GM19467 (cell line): ENCODE results near the gene GRK4.
"Not testable (repeated sequence)": the region's sequence is repeated elsewhere in the genome, so short reads cannot be mapped to it uniquely, and the experiment has no call there.

Experiments used
- ATAC-seq: cut with Tn5 transposase; IDR thresholded peaks from one replicate; pipeline ENCODE4 v1.9.1; 2021; ENCODE audit warnings: mild to moderate bottlenecking, moderate library complexity; ENCODE audit not compliant: unreplicated experiment

Gene GRK4

DNA sequence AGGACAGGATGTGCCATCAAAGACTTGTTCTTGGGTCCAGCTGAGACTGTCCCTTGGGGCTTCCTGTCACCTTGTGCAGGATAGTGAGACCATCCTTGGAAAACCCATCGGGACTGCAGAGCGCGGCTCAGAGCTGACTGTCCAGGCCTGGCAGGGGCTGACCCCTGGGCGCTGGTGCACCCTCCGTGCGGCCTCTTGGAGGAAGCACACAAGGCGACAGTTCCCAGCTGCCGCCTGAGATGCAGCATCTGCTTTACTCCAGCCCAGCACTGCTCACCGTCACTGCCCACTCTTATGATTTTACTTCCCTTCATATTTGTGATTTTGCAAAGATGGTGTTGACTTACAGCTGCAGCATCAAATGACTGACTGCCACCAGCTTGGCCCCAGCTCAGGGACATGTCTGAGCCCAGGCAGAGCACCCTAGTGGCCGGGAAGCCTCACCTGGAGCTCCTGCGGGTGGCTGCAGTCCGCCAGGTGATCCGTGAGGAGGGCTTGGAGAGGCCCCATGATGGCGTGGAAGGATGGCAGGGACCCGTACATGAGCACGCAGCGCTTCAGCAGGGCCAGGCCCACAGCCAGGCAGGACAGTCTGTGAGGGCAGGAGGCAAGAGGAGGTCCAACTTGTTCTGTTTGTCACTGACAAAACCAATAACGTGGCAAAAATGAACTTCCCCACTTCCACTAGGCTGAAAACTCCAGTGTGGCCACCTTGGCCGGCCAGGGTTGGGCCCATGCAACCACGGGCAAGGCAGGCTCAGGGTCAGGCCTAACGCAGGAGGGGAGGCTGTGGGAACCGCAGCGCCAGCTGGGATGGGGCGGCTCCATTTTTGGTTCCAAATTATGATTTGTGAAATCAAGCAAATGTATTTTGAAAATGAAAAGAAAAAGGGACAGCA is 22.0 kb upstream of the GRK4 start:
- ATAC-seq = no peak

- ATAC-seq = no peak
Observed at GRCh38 chr4:2942037-2942531, 21.3 kb upstream of the GRK4 start.

DNA sequence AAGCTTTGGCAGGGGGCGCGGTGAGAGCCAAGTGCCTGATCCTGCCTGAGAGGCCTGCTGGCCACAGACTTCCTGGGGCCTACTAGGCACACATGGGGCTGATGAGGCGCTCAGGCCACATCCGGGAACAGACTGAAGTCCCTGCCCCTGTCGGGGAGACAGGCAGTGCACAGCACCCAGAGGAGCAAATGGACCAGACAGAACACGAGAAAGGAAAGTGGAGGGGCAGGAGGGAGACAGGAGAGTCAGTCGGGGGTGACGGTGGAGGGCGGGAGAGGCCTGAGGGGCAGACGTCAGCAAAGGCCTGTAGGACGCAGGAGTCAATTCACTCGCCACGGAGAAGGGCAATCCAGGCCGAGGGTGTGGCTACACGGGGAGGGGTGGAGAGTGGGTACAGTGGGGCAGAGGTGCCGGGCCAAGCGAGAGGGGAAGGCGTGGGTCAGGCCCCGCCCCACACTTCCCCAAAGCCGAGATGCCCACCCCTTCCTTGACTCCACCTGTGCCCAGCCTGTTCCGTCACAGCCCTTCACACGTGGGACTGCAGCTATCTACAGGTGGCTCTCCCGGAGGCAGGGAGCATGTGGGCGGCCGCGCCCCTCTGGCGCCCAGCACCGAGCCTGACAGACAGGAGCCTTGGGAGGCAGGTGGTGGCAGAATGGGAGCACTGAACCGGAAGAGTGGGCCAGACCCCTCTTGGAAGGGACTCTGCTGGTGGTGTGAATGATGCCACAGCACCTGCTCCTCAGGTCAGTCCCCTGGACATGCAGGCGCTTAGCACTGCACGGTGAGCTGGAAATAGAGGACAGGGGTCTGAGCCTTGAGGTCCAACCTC is 20.6 kb upstream of the GRK4 start:
- ATAC-seq = no peak

- no peak for ATAC-seq
Observed at GRCh38 chr4:2943364-2944090, 19.8 kb upstream of the GRK4 start.

DNA sequence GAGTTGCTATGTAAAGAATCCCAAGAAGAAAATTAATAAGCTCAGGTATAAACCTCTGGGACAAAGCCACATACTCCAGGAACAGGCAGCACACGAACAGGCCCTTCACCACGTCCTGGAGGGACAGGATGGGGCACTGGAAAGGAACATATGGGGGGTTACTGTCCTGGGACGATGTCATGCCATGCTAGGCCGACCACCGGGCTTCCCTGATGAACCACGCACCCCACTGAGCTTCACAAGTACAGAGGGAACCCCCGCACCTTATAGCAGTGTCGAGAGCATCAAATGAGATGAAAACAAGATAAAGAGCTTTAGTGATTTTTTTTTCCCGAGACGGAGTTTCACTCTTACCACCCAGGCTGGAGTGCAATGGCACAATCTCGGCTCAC is 19.3 kb upstream of the GRK4 start:
- no peak for ATAC-seq

DNA sequence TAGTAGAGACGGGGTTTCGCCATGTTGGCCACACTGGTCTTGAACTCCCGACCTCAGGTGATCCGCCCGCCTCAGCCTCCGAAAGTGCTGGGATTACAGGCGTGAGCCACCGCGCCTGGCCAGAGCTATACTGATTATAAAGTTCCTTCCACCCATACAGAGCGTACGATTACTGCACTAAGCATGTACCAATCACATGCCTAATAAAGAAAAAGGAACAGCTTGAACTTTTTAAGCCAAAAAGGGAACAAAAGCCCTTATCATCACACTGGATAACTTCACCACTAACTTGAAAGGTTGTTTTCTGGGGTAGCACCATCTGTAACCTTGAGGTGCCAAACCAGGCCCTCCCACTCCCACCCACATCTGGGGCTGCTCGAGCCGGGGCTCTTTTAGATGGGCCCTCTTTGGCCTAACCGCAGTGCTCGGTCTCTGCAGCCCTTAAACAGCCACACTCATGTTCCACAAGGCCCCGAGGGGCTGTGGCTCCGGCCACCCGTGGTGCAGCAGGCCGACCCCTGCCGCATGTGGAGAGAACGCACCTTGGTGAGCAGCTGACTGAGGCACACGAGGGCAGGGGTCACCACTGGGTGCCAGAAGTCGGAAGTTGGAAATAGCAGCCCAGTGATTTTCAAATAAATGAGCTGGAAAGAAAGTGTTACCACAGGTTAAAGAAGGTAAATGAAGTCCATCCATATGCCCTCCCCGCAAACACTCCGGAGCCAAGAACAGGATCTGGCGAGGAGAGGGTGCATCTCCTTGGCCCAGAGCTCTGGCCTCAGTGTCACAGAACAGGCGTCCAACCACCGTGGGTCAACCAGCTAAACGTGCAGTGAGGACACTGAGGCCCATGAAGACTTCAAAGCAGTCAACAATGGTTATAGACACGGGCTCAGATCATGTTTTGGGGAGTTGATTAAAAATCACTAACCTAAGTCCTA is 18.5 kb upstream of the GRK4 start:
- no peak for ATAC-seq

DNA sequence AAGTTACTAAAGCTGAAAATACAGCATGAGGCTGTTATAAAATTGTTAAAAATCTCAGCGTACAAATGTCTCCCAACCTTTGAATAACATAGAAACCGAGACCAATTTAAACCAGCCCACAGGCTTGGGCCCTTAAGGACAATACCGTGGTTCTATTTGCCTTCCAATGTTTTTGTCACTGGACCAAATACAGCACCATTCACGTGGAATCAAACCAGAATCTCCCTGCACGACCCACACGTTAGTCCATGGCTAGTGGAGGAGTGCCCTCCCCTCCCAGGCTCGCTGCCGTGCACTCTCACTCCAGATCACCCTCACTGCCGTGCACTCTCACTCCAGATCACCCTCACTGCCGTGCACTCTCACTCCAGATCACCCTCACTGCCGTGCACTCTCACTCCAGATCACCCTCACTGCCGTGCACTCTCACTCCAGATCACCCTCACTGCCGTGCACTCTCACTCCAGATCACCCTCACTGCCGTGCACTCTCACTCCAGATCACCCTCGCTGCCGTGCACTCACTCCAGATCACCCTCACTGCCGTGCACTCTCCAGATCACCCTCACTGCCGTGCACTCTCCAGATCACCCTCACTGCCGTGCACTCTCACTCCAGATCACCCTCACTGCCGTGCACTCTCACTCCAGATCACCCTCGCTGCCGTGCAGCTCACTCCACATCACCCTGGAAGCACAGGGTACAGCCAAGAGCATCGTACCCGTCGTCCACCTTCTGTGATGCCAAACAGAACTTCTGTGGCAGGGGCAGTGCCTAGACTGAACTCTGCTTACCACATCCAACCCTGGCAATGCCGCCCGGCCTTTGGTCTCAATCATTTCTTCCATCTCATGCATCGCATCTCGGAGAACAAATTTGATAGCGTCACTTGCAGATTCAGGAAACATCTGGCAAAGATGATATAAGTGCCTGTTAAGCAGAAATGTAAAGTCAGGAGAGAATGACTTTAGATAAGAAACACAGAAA is 17.5 kb upstream of the GRK4 start:
- not testable (repeated sequence) for ATAC-seq

GRCh38 chr4:2946812-2947600 is 16.4 kb upstream of the GRK4 start:
- no peak for ATAC-seq

DNA sequence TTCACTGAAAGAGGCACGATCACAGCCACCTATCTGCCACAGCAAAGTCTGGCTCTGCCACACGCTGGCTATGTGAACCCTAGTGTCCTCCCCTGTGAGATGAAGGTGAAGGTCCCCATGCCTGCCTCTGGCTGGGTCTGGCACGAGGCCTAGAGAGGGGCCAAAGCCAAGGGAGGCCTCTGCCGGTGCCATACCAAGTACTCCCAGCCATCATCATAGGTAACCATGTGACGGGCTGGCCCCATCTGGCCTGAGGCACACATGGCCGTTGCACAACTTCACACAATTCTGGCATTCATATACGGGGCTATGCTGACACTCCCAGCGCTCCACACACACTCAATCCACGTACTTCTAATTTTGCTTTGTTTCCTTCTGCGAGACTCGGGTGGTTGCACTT is 15.4 kb upstream of the GRK4 start:
- ATAC-seq = no peak

DNA sequence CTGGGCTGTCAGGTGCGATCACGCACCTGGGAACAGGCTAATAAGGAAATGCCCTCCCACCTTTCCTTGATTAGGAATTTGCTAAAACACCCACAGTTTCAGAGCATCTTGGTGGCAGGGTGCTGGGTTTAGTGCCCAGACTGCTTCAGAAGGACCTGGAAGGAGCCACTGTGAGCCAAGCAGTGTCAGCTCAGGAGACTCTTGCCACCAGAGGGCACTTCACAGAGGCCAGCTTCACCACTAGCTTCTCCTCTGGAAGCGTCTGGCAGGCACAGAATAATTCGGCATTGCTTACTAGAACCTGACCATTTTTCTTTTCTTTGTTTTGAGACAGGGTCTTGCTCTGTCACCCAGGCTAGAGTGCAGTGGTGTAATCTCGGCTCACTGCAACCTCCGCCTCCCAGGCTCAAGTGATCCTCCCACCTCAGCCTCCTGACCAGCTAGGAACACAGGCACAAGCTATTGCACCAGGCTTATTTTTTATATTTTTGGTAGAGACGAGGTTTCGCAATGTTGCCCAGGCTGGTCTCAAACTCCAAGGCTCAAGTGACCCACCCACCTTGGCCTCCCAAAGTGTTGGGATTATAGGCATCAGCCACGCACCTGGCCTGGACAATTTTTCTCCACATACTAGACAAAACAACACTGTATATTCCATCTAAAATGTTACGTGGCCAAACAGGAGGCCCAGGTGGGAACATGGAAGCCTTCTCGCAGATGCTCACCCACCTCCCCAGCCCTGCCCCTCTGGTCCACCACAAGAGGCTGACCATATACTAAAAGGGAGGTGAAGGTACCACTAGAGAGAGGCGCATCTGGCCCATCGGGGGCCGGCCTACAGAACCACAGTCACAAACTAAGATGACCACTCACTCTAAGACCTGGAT is 14.2 kb upstream of the GRK4 start:
- no peak for ATAC-seq

- ATAC-seq = no peak
Observed at GRCh38 chr4:2949782-2950125, 13.6 kb upstream of the GRK4 start.

DNA sequence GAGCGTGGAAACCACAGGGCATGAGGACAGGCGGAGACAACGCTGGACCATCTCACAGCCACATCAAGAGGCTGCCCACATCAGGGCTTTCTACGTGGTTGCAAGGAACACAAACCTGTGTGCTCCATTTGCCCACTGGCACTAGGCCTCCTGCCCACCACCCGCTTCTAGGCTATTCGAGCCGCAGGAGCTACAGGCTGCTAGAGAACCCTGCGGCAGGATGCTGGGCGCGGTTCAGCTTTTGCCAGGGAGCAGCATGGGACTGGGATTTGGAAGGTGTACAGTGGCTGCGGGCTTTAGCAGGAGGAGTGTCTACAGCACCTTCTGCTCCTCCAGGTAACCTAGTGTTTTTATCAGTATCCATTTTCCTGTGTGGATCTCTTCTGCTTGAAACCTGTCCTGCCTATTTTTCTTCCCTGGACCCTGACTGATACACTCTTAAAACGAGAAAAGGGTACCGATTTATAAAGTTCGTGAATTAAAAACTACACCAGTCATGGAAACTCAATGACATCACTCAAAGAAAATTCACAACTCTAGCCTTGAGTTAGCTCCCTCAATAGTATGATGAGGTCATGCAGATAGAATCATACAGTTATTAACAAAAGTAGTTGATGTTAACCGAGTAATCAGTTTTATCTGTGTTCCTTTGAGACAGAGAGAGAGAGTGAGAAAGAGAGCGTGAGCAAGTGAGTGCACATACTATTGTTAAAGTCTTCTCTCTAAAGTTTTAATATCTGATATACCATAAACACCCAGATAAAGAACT is 13.0 kb upstream of the GRK4 start:
- no peak for ATAC-seq

GRCh38 chr4:2953496-2953895 is 9.9 kb upstream of the GRK4 start:
- no peak for ATAC-seq

GRCh38 chr4:2954358-2955185 is 8.8 kb upstream of the GRK4 start:
- ATAC-seq = no peak

DNA sequence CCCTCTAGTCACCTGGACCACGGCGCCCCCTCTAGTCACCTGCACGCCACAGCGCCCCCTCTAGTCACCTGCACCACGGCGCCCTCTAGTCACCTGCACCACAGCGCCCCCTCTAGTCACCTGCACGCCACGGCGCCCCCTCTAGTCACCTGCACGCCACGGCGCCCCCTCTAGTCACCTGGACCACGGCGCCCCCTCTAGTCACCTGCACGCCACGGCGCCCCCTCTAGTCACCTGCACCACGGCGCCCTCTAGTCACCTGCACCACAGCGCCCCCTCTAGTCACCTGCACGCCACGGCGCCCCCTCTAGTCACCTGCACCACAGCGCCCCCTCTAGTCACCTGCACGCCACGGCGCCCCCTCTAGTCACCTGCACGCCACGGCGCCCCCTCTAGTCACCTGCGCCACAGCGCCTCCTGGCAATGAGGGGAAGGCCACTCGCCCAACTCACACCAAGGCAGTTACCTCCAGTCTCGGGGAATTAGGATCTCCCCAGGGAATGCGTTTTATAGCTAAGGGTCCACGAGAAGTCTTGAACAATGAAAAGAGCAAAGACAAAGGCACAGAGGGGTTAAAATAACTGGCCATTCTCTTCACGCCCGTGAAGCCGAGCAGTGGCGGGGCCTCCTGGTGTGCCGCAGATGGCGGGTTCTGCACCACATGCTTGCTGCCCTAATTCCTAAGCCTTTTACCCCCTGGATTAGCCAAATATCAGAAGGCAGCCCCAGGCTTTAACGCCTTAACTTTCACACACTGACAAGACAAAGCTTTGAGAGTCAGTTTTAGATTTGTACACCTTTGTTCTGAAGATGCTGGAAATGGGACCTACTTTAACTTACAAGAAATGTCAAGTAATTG is 8.0 kb upstream of the GRK4 start:
- not testable (repeated sequence) for ATAC-seq
